ENCODE results near the gene SNAPC2.

Gene SNAPC2

GRCh38 chr19:7970716-7971448 lies 50.7 kb downstream of the SNAPC2 start:
- Histone ChIP-seq H3K36me3 (peaks cover 80% of the 10 kb centered on the region), H3K4me3 (ENCODE audit: low read depth in 1 of 2, low read length in 1 of 2) (no peak overlapping the region), H3K27me3 (no peaks in the 10 kb centered on the region), H3K9me3 (no peaks in the 10 kb centered on the region), H3K27ac (no peak overlapping the region), H3K4me1 (ENCODE audit: control insufficient read depth in 1 of 2, insufficient read depth in 1 of 2, low read depth in 1 of 2, low read length in 1 of 2) (no peaks in the 10 kb centered on the region)
- TF ChIP-seq, protein P1, sequence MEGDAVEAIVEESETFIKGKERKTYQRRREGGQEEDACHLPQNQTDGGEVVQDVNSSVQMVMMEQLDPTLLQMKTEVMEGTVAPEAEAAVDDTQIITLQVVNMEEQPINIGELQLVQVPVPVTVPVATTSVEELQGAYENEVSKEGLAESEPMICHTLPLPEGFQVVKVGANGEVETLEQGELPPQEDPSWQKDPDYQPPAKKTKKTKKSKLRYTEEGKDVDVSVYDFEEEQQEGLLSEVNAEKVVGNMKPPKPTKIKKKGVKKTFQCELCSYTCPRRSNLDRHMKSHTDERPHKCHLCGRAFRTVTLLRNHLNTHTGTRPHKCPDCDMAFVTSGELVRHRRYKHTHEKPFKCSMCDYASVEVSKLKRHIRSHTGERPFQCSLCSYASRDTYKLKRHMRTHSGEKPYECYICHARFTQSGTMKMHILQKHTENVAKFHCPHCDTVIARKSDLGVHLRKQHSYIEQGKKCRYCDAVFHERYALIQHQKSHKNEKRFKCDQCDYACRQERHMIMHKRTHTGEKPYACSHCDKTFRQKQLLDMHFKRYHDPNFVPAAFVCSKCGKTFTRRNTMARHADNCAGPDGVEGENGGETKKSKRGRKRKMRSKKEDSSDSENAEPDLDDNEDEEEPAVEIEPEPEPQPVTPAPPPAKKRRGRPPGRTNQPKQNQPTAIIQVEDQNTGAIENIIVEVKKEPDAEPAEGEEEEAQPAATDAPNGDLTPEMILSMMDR (IDR thresholded peaks at IDR 0.05) = peak; percentile 19

DNA sequence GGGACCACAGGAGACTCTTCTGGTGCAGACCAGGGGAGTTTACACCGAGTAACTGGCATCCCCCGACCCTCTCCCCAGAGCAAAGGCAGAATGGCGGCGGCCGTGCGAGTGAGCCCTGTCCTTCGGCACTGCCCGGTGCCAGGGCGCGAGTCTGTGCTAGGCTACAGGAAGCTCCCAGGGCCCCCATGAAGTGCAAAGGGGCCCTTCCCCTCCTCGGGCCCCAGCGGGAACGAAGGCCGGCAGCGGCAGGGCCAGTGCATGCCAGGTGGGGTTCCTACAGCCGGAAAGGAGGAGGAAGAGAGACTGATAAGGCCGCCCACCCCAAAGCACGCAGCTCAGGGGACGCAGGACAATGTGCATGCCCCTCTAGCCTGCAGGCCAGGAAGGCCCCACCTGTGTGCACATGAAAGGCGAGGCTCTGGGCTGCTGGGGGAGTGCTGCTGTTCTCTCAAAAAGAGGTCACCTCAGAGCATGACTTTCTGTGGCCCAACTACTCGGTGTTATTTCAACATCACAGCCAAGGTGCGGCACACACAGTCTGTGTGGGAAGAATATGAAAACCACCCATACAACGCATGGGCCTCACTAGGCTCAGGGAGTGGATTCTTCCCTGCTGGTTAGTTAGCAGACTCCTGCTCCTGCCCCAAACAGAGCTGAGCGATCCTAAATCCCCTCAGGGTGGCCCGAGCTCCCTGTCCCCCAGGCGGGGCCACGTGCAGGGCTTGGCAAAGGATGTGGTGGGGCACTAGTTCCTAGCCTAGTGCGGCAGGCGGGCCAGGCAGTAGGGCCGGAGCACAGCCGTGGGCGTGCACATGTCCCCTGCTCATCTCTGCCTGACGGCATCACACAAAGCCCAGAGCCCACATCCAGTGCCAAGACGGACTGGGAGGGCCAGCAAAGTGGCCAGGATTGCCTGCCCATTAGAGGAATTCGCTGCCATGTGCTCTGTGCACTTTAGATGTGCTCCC lies 51.7 kb downstream of the SNAPC2 start:
- peaks cover 71% of the 10 kb centered on the region for H3K36me3 ChIP-seq
- H3K4me1 ChIP-seq (ENCODE audit: control insufficient read depth in 1 of 2, insufficient read depth in 1 of 2, low read depth in 1 of 2, low read length in 1 of 2) = no peaks in the 10 kb centered on the region
- H3K27me3 ChIP-seq = no peaks in the 10 kb centered on the region
- TF ChIP-seq, protein P1 (IDR thresholded peaks at IDR 0.05) = no peak
- H3K27ac ChIP-seq = no peak overlapping the region
- H3K9me3 ChIP-seq = no peaks in the 10 kb centered on the region
- H3K4me3 ChIP-seq (ENCODE audit: low read depth in 1 of 2, low read length in 1 of 2) = no peak overlapping the region
